ENCODE results near the gene CSTF1.
"Not testable (repeated sequence)": the region's sequence is repeated elsewhere in the genome, so short reads cannot be mapped to it uniquely, and the experiment has no call there.

Gene CSTF1

DNA sequence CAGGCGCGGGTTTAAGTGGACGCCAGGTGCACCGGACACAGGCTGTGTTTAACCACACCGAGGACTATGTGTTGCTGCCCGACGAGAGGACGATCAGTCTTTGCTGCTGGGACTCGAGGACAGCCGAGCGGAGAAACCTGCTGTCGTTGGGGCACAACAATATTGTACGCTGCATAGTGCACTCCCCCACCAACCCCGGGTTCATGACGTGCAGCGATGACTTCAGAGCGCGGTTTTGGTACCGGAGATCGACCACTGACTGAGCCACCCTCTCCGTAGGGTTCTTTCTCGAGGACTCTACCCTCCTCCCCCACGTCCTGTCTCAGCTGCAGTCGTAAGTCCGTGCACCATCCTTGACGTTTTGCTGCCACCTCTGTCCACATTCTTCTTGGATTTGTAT, 11.0 kb downstream of the CSTF1 start:
- in situ Hi-C loops (cut with MboI; ENCODE audit: low sequenced_read_pairs): no loop called here

GRCh38 chr20:56405356-56405755, 12.9 kb downstream of the CSTF1 start:
- in situ Hi-C loops (cut with MboI; ENCODE audit: low sequenced_read_pairs): not testable (repeated sequence)

- in situ Hi-C loops (cut with MboI; ENCODE audit: low sequenced_read_pairs): no loop called here
Measured at GRCh38 chr20:56406910-56407309, 14.5 kb downstream of the CSTF1 start.

DNA sequence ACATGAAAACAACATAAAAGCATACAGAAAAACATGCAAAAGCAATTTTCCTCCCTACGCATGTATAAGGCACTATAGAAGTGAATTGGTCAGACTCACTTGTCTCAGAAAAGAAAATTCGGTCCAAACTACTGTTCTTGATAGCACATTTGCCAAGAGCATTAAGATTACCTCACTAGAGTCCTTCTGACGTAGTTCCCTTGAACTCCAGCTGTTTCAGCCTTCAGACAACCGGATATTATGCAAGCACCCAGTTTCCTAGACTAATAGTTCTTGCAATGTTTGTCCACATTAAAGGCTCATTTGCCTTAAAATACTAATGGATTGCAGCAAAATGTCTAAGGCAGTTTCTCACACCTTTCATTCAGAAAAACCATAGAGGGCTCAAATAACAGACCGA, 17.1 kb downstream of the CSTF1 start:
- in situ Hi-C loops (cut with MboI; ENCODE audit: low sequenced_read_pairs): no loop called here

- in situ Hi-C loops (cut with MboI; ENCODE audit: low sequenced_read_pairs): no loop called here
Measured at GRCh38 chr20:56409956-56410355, 17.5 kb downstream of the CSTF1 start.

DNA sequence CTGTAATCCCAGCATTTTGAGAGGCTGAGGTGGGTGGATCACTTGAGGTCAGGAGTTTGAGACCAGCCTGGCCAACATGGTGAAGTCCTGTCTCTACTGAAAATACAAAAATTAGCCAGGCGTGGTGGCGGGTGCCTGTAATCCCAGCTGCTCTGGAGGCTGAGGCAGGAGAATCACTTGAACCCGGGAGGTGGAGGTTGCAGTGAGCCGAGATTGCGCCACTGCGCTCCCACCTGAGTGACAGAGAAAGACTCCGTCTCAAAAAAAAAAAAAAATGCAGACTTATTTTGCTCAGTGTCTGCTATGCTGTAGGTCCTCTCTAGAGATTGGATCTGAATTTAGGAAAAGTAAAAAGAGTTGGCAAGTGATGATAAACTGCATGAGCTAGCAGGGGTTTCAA, 18.8 kb downstream of the CSTF1 start:
- in situ Hi-C loops (cut with MboI; ENCODE audit: low sequenced_read_pairs): not testable (repeated sequence)

DNA sequence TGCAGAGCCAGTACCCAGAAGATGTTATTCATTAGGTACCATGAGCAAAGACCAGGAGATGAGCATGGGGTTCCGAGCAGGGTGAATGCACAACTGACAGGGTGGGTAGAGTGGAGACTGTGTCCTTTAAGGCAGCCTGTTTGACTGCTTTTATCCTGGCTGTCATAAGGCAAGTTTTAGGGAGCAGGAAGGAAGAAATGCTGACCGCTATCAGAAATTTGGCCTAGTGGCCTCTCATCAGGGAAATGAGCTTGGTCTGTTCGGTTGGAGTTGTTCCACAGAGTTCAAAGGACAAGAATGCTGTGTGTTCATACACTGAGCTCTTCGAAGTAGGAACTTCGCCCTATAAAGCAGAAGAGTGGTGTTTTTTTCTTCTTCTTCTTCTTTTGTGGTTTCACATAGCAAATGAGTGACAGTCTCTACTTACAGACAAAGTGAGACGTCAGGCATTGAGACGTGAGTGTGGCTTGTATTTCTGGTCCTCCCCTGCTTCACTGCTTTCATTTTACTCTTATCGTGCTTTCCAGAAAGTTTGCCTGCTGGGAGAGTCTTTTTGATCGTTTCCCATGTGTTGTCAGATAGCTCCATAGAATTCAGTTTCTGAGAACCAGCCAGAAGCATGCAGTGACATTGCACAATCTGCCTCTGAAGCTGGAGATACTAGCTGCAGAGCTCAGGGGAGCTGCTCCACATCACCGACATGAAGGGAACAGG, 19.5 kb downstream of the CSTF1 start, which contains the start of gene CASS4:
CASS4 (plus strand) TSS at position 502 of the 714 bp plus-strand sequence; CDS start at position 701, 199 bp downstream.
- in situ Hi-C loops (cut with MboI; ENCODE audit: low sequenced_read_pairs): no loop called here

GRCh38 chr20:56412473-56412790, 20.0 kb downstream of the CSTF1 start:
- in situ Hi-C loops (cut with MboI; ENCODE audit: low sequenced_read_pairs): no loop called here

DNA sequence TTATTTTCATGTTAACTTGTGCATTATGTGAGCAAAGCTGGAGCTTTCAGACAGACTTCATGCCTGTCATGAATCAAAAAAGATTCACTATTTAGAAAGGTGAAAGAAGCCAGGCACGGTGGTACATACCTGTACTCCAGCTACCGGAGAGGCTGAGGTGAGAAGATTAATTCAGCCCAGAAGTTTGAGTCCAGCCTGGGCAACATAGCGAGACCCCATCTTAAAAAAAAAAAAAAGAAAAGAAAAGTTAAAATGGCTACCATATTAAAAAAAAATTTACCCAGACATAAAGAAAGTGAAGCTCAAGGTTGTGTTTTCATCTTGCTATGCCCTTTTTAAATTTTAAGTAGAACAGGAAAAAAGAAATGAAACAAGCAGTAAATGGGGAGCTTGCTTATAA, 20.5 kb downstream of the CSTF1 start:
- in situ Hi-C loops (cut with MboI; ENCODE audit: low sequenced_read_pairs): no loop called here

- in situ Hi-C loops (cut with MboI; ENCODE audit: low sequenced_read_pairs): no loop called here
Measured at GRCh38 chr20:56414842-56415765, 22.7 kb downstream of the CSTF1 start.

DNA sequence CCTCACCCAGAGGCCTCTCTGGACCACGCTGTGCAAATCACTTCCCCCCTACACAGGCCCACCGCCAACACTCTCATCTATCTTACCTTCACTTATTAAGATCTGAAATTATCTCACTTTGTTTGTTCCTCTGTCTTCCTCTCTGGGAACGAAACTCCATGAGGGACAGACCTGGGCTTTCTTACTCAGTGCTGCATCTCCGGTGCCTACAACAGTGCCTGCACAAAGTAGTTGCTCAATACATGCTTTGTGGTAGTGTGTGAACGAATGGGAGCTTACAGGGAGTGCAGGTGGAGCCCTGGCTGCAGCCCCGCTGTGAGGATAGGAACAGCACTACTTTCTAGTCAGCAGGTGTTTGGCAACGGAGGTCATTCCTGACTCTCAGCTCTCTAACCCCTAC, 25.0 kb downstream of the CSTF1 start:
- in situ Hi-C loops (cut with MboI; ENCODE audit: low sequenced_read_pairs): no loop called here

GRCh38 chr20:56417911-56418310, 25.5 kb downstream of the CSTF1 start:
- in situ Hi-C loops (cut with MboI; ENCODE audit: low sequenced_read_pairs): no loop called here

- in situ Hi-C loops (cut with MboI; ENCODE audit: low sequenced_read_pairs): no loop called here
Measured at GRCh38 chr20:56418385-56418861, 26.0 kb downstream of the CSTF1 start.

DNA sequence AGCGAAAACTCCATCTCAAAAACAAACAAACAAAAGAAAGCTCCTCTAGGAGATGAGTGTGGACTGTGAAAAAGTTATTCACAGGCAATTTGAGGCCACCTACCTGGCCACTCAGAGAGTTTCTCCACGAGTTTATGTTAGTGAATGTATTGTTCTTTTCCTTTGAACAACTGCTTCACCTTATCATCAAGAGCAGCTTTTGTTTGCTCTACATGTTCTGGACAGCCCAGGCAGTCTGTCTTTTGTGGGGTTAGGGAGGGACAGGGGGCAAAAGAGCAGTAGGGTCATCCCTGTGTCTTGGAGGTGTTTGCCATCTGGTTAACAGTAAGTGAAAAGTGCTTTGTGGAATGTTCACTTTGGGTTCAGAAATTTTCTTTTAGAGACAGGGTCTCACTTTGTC, 27.6 kb downstream of the CSTF1 start:
- in situ Hi-C loops (cut with MboI; ENCODE audit: low sequenced_read_pairs): no loop called here

GRCh38 chr20:56420940-56421688, 28.7 kb downstream of the CSTF1 start:
- in situ Hi-C loops (cut with MboI; ENCODE audit: low sequenced_read_pairs): no loop called here

- in situ Hi-C loops (cut with MboI; ENCODE audit: low sequenced_read_pairs): no loop called here
Measured at GRCh38 chr20:56422076-56422823, 29.8 kb downstream of the CSTF1 start.

DNA sequence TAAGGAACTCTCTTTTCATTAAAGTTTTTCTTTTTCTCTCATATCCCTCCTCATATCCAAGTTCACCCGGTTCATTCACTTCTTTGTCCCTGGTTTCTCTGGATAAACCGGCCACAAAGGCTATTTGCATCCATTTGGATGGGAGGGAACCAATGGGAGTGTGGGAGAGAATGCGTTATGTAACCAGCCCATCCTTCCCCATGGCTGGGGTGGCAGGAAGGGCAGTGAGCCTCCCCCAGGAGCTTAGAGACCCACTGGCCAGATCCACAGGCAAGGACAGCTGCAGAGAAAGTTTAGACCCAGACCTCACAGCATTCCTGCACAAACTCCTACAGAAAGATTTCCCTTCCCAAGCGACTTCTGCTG, 30.4 kb downstream of the CSTF1 start:
- in situ Hi-C loops (cut with MboI; ENCODE audit: low sequenced_read_pairs): no loop called here

DNA sequence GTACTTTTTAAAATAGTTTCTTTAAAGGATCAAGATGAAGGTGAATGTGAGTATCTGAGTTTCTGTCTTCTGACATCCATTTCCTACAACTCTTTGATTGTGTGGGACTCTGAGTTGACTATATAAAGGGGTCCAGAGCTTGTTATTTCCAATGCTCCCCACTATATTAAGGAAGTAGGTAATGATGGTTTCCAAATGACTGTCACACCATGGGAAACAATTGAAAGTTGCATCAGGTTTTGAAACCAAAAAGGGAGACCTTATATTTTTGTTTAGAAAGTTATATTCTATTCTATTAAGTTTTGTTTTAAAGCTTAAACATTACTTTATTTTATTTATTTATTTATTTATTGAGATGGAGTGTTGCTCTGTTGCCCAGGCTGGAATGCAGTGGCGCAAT, 30.8 kb downstream of the CSTF1 start:
- in situ Hi-C loops (cut with MboI; ENCODE audit: low sequenced_read_pairs): no loop called here

DNA sequence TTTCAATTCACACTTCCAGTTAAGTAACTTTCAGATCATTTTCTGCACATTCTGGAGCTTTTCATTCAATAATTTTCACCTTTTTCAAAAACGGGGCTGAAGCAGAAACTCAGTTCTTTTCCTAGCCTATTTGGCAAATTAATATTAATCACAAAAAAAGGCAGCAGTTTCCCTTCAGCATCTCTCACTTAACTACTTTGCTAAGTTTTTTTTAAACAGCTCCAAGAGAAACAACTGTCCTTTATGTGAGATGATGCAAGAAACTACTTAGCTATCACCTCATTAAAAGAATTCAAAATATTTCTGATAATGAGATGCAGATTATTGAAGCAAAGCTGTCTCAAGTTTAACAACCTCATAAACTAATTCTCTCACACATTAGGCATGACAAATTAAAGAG, 31.4 kb downstream of the CSTF1 start:
- in situ Hi-C loops (cut with MboI; ENCODE audit: low sequenced_read_pairs): no loop called here

- in situ Hi-C loops (cut with MboI; ENCODE audit: low sequenced_read_pairs): no loop called here
Measured at GRCh38 chr20:56424931-56425330, 32.5 kb downstream of the CSTF1 start.

DNA sequence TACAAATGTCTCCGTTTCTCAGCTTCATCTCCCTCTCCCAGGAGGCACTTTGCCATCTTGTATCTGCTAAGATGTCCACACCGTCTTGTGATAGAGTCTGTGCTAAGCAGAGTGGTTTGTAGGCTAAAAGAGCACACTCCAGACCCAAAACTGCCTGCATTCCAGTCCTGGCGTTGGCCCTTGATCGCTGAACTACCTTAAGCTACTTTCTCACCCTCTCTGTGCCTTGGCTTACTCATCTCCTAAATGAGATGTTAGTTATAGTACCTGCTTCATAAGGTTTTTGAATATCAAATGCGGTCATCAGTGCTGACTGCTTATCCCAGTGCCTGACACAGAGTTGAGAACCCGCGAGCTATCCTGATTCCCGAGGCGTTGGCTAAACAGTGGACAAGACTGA, 33.6 kb downstream of the CSTF1 start:
- in situ Hi-C loops (cut with MboI; ENCODE audit: low sequenced_read_pairs): no loop called here

Measured in HL-60/S4 treated with phorbol 12-myristate 13-acetate at 8.2 ng/mL for 4 days and 3 days (cell line).